Activated CD8-positive, alpha-beta memory T cell treated with anti-CD3 and anti-CD28 coated beads, Interleukin-2, amount 50 U/mL, for 4 hours (primary cell): ENCODE measurements around the gene GDI1.

Experiments
- DNase-seq: peaks from one replicate; pipeline ENCODE4 v3.0.0-alpha.2; 2020

The GDI1 gene

DNA sequence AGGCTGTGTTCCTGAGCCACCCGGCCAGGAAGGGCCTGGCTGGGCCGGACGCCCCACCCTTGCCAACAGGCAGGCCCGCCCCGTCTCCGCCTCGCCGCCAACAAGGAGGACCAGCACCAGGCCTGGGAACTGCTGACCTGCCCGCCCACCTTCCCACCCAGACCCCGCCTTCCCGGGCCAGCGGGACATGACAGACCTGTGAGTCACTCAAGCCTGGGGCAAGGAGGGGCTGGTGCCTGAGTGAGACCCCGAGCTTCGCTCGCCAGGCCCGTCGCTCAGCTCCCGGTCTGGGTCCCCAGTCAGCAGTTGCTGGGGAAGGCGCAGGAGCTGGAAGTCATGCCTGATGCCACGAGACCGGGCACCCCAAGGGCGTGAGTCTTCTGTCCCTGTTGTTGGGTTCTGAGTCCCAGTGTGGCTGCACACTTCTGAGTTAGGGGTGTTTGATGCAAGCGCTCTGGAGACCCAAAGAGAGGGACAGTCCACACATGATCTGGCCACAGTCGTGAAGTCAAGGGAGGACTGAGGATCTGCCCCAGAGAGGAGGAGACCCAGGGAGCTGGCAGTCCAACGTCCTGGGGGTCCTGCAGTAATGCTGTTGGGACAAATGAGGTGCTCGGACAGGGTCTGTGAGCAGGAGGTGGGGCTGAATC is 27.6 kb upstream of the GDI1 start, which contains the start of gene DNASE1L1:
DNASE1L1 (minus strand) TSS at position 33 of the 650 bp plus-strand sequence. CDS start 3,686 bp downstream, outside the sequence.
- DNase-seq: no peak

DNA sequence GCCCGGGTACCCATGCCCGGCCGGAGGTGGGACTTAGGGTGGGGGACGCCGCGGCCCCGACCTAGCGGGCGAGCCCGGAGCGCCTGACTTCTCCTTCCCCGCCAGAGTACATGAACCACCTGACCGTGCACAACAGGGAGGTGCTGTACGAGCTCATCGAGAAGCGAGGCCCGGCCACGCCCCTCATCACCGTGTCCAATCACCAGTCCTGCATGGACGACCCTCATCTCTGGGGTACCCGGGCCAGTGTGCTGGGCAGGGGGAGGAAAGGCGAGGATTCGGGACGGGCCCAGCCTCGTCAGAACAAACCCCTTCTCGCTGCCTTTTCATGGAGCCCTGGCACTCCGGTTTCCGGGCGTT is 25.0 kb upstream of the GDI1 start:
- DNase-seq: peak; percentile 49

DNA sequence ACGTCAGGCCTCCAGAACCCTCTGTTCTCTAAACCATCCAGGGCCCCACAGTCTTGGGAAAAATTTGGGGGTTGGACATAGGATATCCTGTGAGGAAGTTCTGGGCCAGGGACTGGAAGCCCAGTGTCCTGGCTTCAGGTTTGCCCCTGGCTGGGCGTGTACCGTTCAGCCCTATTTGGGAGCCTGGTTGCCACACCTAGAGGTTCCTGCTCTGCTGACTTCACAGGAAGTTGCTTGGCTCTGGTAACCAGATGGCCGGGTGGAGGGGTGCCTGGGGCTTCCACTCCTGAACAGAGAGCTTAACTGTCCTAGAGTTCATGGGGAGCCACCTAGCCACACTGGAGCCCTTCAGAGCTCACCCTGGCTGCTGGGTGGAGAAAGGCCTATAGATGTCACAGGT is 24.5 kb upstream of the GDI1 start:
- DNase-seq: no peak

DNA sequence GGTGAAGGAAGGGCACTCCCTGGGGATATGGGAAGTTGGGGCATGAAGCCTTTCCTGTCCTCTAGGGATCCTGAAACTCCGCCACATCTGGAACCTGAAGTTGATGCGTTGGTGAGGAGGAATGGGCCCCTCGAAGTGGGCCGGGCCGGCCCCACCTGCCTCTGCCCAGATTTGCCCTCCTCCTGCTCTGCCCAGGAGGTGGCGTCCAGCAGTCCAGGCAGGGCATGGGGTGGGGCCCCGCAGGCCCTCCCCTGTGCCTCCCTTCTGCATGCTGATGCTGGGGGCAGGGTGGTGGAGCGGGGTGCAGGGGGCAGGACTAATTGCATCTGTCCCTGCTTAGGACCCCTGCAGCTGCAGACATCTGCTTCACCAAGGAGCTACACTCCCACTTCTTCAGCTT is 23.8 kb upstream of the GDI1 start:
- DNase-seq: no peak

DNA sequence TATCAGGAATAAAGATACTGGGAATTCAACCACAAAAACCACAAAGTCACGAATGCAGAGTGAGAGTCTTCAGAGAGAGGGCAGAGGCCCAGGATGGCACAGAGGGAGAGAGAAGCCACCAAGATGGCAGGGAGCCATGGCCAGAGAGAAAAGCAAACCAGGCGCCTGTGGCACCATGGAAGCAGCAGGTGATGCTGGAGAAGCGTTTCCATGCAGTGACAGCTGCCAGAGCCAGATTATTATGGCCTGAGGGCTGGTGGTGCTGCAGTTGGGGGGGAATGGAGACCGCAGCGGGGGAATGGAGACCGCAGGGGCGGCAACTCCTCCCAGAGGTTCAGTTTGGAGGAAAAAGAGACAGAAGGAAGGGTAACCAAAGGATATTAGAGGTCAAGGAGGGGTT is 19.8 kb upstream of the GDI1 start:
- DNase-seq: no peak

DNA sequence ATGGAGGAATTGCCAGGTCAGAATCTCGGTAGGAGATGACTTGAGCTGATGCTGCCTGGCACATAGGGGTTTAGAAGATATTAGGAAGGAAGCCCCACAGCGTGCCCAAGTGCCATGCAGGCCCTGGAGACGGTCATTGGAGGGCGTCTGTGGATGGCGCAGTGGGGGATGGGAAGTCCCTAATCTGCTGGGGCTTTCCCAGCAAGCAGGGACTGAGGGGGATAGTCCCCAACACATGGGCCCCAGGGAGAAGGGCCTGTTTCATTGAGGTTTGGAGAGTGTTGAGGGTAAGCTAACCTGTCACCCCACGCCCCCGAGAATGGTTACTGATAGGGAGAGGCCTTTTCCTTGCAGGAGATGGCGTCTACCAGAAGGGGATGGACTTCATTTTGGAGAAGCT is 17.8 kb upstream of the GDI1 start:
- DNase-seq: no peak

DNA sequence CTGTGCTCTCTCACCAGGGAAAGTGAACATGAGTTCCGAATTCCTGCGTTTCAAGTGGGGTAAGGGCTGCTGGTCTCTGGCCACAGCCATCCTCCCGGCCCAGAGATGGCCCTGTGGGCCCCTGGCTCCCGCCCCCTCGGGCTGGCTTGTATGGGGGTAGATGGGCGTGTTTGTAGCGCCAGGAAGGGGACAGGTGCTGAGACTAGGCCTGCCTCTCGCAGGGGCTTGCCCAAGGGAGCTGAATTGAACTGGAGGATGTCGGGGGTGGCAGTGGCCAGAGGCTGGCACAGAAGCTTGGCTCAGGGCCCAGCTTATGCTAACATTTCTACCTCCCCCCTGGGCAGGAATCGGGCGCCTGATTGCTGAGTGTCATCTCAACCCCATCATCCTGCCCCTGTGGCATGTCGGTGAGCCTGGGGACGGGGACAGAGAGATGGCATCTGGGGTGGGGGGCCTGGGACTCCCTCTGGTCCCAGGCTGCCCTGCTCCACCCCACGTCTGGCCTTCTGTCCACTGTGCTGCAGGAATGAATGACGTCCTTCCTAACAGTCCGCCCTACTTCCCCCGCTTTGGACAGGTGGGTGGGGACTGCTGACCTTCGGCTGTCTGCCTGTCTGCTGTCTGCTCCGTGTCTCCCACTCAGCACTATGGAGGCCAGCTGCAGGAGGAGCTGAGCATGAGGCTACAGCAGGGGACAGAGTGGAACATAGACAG is 17.1 kb upstream of the GDI1 start:
- DNase-seq: no peak

DNA sequence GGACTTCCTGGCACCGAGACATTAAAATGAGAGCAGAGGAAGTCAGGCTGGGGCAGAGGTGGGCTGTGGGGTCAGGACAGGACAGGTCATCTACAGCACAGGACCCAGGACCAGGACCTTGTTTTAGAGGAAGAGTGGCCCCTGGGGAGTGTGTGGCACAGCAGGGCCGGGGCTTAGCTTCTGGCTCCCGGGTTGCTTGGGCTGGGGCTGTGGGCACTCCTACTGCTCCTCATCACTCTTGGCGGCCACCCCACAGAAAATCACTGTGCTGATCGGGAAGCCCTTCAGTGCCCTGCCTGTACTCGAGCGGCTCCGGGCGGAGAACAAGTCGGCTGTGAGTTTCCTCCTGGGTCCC is 16.6 kb upstream of the GDI1 start:
- no peak for DNase-seq

DNA sequence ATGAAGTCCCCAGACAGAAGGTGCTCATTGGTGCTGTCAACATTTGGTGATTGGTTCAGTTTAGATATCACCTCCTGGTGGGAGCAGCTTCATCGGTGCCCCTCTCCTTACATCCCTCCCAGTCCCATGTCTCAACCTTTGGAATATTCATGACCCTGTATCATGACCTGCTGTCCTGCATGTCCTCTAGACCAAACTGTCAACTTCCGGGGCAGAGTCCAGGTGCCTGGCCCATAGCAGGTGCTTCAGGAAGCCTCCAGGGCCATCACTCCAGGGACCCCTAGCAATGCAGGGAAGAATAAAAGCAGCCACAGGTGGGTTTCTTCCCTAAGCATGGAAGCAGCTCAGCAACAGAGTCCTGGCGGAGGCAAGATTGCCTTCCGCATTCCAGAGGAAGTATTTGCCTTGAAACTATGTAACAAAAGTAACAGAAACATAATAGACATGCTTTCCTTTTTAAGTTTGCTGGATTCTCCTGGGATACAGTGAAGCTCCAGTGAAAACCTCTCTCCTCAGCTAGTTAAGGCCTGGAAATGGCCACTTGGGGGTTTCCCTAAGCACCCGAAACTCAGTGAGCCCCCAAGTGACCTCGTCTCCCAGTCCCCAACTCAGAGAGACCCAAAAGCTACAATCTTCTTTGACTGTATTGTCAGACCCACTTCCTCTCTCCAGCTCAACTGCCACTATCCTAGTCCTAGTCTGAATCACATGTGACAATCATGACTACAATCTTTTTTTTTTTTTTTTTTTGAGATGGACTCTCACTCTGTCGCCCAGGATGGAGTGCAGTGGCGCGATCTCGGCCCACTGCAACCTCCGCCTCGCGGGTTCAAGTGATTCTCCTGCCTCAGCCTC is 9.8 kb upstream of the GDI1 start:
- no peak for DNase-seq

DNA sequence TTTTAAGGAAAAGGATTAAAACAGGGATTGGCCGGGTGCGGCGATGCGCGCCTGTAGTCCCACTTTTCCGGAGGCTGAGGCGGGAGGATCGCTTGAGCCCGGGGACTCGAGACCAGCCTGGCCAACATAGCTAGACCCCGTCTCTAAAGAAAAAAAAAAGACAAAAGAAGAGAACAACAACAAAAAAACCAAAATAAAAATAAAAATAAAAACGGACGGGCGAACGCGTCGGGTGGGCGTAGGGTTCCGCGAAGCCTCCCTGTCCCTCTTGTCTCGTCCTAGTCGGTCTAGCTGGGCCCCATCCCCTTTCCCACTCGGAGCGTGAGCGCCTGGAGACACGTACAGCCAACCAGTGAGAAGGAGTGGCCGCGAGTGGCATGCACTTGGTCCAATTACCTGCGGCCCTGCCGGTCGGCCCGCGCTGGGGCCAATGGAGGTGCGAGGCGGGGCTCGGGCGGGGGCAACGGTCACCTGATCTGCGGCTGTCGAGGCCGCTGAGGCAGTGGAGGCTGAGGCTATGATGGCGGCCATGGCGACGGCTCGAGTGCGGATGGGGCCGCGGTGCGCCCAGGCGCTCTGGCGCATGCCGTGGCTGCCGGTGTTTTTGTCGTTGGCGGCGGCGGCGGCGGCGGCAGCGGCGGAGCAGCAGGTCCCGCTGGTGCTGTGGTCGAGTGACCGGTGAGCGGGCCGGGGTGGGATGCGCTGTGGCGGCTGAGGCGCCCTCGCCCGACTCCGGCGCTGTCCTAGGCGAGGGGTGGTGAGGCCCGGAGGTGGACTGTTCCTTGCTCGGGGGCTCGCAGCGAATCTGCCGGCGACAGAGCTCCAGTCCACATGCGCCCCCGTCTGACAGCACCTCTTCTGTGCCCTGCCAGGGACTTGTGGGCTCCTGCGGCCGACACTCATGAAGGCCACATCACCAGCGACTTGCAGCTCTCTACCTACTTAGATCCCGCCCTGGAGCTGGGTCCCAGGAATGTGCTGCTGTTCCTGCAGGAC is 8.5 kb upstream of the GDI1 start, which contains the start of gene ATP6AP1:
ATP6AP1 (plus strand) TSS at position 502 of the 996 bp plus-strand sequence; CDS start at position 518, 16 bp downstream.
- DNase-seq: peak; percentile 82

DNA sequence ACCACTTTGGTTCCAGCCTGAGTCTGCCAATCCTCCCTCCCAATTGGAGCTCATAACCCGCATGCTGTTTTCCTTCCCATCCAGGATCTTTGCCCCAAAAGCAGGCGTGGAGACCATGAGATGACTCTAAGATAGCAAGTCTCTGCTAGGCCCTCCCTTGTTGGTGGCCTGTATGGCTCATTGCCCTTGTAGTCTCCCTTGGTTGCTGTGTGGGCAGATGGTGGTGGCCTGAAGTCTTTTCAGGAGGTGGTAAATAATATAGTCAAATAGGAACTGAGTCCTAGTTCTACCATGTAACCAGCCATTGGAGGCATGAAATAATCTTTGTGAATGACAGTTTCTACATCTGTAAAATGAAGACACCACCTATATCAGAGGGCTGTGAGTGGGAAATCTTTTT is 7.2 kb upstream of the GDI1 start:
- DNase-seq: no peak

DNA sequence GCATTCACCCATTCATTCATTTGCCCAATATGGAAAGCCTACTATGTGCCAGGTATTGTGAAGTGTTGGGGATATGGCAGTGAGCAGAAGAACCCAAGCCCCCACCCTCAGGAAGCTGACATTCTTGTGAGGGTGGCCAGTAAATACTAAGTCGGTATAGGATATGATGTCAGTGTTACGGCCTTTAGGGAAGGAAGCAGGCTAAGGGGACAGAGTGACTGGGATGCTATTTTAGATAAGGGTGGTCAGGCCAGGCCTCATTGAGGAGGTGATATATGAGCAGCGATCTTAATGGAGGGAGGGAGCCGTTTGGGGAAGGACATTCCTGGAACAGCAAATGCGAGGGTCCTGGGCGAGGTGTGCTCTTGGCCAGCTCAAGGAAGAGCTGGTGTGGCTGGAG is 6.5 kb upstream of the GDI1 start:
- DNase-seq: no peak

DNA sequence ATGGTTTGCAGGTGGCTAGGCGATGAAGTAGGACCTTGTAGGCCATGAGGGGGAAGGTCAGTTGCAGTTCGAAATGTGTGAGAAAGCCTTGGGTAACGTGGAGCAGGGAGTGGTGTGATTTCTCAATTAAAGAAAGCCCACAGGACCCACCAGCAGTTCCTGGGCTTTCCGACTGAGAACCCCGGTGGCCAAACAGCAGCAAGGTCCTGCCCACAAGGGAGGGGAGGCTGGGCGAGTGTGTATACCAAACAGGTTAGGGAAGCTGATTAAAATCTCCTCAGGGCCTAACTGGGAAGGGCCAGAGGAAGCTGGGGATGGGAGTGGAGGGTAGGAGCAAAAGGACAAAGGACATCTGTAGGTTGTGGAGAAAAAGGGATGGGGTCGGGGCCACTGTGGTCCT is 6.0 kb upstream of the GDI1 start:
- DNase-seq: no peak

DNA sequence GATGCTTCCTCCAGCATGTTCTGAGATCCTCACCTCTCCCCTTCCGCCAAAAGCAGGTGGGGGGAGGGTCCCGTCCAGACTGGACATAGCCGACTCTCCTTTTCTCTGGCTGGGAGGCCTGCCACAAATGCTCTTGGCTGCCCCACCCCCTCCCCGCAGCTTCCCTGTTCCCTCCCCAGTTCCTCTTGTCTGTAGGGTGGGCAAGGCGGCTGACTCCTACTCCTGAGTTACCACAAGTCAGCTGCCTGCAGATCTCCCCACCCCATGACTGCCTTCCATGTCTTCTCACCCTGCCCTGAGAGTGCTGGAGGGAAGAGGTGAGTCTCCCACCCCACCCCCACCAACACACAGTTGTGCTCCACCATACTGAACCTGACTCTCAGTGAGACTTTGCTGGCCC is 5.6 kb upstream of the GDI1 start:
- no peak for DNase-seq

DNA sequence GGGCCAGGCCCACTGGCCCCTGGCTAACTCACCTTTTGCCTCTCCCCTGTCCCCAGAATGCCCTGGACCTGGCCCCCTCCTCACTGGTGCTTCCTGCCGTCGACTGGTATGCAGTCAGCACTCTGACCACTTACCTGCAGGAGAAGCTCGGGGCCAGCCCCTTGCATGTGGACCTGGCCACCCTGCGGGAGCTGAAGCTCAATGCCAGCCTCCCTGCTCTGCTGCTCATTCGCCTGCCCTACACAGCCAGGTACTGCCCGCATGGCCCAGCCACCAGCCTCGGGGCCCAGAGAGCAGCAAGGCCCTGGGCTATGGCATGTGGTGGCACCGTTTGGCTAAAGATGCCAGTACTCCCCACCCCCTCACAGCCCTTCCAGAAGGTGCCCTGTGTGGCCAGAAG is 4.7 kb upstream of the GDI1 start:
- DNase-seq: no peak

DNA sequence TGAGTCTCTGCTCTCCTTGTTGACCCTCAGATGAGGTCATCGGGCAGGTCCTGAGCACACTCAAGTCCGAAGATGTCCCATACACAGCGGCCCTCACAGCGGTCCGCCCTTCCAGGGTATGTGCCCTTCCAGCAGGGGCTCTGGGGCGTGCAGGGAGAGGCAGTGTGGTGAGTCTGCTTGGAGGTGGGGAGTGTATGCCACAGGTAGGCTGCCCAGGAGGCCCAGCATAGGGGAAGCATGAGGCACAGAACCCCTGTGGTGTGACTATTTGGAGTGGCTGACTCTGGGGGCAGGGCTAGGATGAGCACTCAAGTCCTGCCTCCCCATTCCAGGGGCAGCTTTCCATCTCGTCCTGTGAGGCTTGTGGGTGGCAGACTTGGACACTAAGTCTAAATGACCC is 3.3 kb upstream of the GDI1 start:
- DNase-seq: no peak

DNA sequence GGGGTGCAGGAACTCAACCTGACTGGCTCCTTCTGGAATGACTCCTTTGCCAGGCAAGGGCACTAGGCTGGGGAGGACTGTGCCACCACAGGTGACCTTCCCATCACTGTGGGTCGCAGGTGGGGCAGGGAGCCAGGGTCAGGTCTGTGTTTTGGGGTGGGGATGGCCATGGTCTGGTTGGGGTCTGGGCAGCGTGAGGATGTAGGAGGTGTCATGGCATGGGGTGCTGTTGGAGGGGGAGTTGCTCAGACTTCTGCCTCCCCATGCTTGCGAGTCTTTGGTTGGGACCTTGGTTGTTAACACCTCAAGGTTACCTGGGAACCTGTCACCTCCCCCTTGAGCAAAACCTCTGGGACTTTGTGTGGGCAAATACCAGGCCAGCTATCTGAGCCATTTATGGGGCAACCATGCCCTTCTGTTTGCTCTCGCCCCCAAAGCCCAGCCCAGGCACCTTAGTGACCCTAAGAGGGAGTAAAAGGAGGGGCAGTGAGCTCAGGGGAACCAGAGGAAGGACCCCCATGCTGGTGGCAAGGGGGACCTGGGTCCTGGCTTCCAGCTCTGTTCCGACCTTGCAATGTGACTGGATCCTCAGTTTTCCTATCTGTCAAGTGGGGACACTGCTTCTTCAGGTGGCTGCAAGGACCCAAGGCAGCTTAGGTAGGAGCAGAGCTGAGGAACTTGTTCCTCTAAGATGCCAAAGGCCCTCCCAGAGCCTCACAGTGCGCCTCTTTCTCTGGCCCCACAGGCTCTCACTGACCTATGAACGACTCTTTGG is 2.4 kb upstream of the GDI1 start:
- DNase-seq: no peak

DNA sequence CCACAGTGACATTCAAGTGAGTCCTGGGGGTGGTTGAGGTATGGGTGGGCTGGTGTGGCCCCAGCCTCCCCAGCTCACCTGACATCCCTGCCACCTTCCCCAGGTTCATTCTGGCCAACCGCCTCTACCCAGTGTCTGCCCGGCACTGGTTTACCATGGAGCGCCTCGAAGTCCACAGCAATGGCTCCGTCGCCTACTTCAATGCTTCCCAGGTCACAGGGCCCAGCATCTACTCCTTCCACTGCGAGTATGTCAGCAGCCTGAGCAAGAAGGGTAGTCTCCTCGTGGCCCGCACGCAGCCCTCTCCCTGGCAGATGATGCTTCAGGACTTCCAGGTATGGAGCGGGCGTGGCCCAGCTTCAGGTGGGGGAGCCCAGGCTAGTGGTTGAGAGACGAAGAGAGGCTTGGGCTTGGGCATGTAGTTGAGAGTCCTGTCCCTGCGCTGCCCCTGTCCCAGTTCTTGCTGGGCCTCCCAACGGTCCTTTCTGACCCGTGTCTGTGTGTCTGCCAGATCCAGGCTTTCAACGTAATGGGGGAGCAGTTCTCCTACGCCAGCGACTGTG is 1.7 kb upstream of the GDI1 start:
- no peak for DNase-seq

DNA sequence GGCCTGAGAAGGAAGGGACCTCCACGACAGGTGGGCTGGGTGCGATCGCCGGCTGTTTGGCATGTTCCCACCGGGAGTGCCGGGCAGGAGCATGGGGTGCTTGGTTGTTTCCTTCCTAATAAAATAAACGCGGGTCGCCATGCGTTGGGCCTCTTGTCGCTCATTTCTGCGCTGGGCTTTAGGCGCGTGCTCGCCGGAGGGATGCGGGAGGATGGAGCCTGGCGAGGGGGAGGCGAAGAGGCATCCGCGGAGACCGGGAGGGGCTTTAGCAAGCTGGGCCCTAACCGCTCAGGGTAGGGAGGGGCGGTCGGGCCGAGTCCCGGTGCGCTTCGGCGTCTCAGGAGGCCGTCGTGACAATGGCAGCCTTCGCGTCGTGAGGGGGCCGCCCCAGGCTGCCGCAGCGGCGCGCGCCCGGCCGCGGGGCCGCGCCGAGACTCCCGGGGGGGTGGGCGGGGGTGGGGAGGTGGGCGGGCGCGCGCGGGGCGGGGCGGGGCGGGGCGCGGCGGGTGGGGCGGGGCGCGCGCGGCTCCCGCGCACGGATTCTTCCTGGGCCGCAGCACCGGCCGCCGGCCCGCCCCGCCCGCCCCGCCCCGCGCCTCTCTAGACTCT is 476 bp upstream of the GDI1 start:
- DNase-seq: peak; percentile 50

DNA sequence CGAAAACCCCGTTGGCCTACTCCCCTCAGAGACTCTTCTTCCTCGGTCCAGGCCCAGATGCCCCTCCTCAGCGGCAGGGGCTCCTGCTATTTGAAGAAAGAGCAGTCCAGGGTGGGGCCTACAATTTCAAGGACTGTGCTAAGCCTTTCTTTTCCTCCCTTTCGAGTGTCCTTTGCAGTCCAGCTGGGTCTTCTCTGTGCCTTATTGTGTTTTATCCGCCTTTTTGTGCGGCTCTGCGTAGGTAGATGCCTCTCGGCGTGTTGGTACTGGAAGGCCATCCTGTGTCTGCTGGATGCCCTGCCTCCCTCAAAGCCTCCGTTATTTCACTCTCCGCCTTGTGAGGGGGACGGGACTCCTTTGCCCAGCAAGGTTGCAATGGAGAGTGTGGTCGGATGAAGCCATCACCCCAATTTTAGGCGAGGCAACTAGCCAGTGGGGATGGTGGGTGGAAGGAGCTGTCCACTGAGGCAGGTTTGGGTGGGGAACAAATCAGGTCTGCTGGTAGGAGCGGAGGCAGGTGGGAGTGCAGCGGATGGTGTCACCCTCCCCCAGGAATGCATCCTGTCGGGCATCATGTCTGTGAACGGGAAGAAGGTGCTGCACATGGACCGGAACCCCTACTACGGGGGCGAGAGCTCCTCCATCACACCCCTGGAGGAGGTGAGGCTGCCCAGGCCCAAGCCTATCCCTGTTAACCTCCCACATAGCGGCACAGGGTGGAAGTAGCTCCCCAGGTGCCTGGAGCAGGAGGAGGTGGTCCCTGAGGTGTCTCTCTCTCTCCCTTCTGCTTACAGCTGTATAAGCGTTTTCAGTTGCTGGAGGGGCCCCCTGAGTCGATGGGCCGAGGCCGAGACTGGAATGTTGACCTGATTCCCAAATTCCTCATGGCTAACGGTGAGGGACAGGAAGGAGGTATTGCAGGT is 1.3 kb downstream of the GDI1 start:
- DNase-seq: no peak
